ENCODE measurements around the gene PGLYRP3.

Gene PGLYRP3, protein sequence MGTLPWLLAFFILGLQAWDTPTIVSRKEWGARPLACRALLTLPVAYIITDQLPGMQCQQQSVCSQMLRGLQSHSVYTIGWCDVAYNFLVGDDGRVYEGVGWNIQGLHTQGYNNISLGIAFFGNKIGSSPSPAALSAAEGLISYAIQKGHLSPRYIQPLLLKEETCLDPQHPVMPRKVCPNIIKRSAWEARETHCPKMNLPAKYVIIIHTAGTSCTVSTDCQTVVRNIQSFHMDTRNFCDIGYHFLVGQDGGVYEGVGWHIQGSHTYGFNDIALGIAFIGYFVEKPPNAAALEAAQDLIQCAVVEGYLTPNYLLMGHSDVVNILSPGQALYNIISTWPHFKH

GRCh38 chr1:153312570-153313186 lies at the start of gene PGLYRP3:
Gene PGLYRP3 (minus strand): TSS chr1:153312952. CDS start chr1:153310665, 2,287 bp downstream.
- TF ChIP-seq CTCF (IDR thresholded peaks at IDR 0.05; ENCODE audit: low read depth, low read length), result no peak
- no peak within 1 kb of the TSS for H3K4me3 ChIP-seq (ENCODE audit: low read depth, low read length)
- in situ Hi-C loops (cut with HindIII; ENCODE audit: low sequenced_read_pairs), result no loop called here
- DNase-seq (ENCODE audit: low read depth, low spot score), result no peak

- TF ChIP-seq CTCF (IDR thresholded peaks at IDR 0.05; ENCODE audit: low read depth, low read length), result no peak
- in situ Hi-C loops (cut with HindIII; ENCODE audit: low sequenced_read_pairs), result no loop called here
- DNase-seq (ENCODE audit: low read depth, low spot score), result no peak
Measured at GRCh38 chr1:153362187-153362775, 49.5 kb upstream of the PGLYRP3 start.

GRCh38 chr1:153361480-153362109 lies 48.8 kb upstream of the PGLYRP3 start:
- in situ Hi-C loops (cut with HindIII; ENCODE audit: low sequenced_read_pairs), result no loop called here
- no peak overlapping the region for H3K4me3 ChIP-seq (ENCODE audit: low read depth, low read length)
- no peak for DNase-seq (ENCODE audit: low read depth, low spot score)
- no peak for TF ChIP-seq CTCF (IDR thresholded peaks at IDR 0.05; ENCODE audit: low read depth, low read length)

More at GRCh38 chr1:153362187-153362775, 49.5 kb upstream of the PGLYRP3 start:
- H3K4me3 ChIP-seq (ENCODE audit: low read depth, low read length), result no peak overlapping the region

DNA sequence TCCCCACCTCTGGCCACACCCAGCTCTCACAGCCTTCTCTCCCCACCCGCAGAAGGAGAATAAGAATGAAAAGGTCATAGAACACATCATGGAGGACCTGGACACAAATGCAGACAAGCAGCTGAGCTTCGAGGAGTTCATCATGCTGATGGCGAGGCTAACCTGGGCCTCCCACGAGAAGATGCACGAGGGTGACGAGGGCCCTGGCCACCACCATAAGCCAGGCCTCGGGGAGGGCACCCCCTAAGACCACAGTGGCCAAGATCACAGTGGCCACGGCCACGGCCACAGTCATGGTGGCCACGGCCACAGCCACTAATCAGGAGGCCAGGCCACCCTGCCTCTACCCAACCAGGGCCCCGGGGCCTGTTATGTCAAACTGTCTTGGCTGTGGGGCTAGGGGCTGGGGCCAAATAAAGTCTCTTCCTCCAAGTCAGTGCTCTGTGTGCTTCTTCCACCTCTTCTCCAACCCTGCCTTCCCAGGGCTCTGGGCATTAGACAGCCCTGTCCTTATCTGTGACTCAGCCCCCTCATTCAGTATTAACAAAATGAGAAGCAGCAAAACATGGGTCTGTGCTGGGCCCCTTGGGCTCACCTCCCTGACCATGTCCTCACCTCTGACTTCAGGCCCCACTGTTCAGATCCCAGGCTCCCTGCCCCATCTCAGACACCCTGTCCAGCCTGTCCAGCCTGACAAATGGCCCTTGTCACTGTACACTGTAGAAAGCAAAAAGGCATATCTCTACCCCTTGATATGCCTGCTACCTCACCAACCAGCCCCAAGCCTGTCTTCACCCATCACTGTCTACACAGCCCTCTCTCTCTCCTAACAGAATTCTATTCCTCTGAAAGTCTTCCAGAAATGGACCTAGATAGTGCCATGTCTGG lies 48.1 kb upstream of the PGLYRP3 start:
- in situ Hi-C loops (cut with HindIII; ENCODE audit: low sequenced_read_pairs), result no loop called here
- no peak for DNase-seq (ENCODE audit: low read depth, low spot score)
- no peak overlapping the region for H3K4me3 ChIP-seq (ENCODE audit: low read depth, low read length)
- no peak for TF ChIP-seq CTCF (IDR thresholded peaks at IDR 0.05; ENCODE audit: low read depth, low read length)

DNA sequence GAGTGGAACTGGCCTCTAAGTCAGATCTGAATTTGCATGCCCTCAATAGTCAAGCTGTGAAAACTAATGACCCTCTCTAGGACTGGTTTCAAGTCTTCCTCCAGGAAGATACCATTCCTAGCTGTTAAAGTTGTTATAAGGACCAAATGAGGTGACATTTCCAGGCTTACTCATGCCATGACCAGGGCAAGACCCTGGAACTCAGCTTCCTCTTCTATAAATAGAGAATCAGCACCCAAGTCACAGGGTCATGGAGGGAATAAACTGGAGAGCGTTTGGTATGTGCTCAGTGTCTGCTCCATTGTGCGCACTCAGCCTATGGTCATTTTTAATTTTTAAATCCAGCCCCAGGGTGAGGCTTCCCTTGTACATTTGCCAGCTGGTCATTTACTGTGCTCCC lies 47.4 kb upstream of the PGLYRP3 start:
- DNase-seq (ENCODE audit: low read depth, low spot score), result no peak
- H3K4me3 ChIP-seq (ENCODE audit: low read depth, low read length), result no peak overlapping the region
- TF ChIP-seq CTCF (IDR thresholded peaks at IDR 0.05; ENCODE audit: low read depth, low read length), result no peak
- in situ Hi-C loops (cut with HindIII; ENCODE audit: low sequenced_read_pairs), result no loop called here

- no peak for TF ChIP-seq CTCF (IDR thresholded peaks at IDR 0.05; ENCODE audit: low read depth, low read length)
- no peak overlapping the region for H3K4me3 ChIP-seq (ENCODE audit: low read depth, low read length)
- in situ Hi-C loops (cut with HindIII; ENCODE audit: low sequenced_read_pairs), result loop anchor here (10.0 kb wide), 1 partner anchor 136 kb away; no protein-coding TSS in a partner anchor
- no peak for DNase-seq (ENCODE audit: low read depth, low spot score)
Measured at GRCh38 chr1:153359241-153359640, 46.5 kb upstream of the PGLYRP3 start.
